CD4-positive, alpha-beta memory T cell (primary cell): ENCODE data around the gene RNASE7. TPM values are rescaled to one million over a fixed set of nuclear protein-coding genes. Genes with fewer than 3 reads are reported as not detected.

ENCODE experiments used
- CTCF ChIA-PET: fragments of 350-600 bp; sonication (Branson Sonifier 250); formaldehyde crosslinking; loops from one replicate; lab custom pipeline; 2021; ENCODE audit warnings: inconsistent platforms; ENCODE audit not compliant: partially characterized antibody; lab: Charles Lee
- POLR2A ChIA-PET: fragments of 350-600 bp; sonication (Branson Sonifier 250); formaldehyde crosslinking; loops from one replicate; lab custom pipeline; 2021; ENCODE audit not compliant: partially characterized antibody; lab: Charles Lee
- DNase-seq, 5 donors: peaks; one replicate each; pipeline versions ENCODE4 v3.0.0 to v3.0.0-alpha.2; 2020 to 2022; ENCODE audit warnings: mixed read lengths in 1 of 5
- H3K27ac ChIP-seq: one replicate; pipeline ENCODE4 v1.7.0; 2013; ENCODE audit warnings: low read depth, low read length
- H3K27me3 ChIP-seq: 2 replicates; pipeline ENCODE4 v1.7.0; 2013; ENCODE audit warnings: mild to moderate bottlenecking, low read length, moderate library complexity; ENCODE audit not compliant: insufficient read depth
- H3K36me3 ChIP-seq: 2 replicates; pipeline ENCODE4 v1.7.0; 2013; ENCODE audit warnings: mild to moderate bottlenecking, low read length, moderate library complexity; ENCODE audit not compliant: insufficient read depth
- H3K4me1 ChIP-seq: 2 replicates; pipeline ENCODE4 v1.7.0; 2013; ENCODE audit warnings: mild to moderate bottlenecking, low read length, moderate library complexity; ENCODE audit not compliant: insufficient read depth
- H3K4me3 ChIP-seq, 2 donors: one replicate each; pipeline ENCODE4 v1.7.0; 2013; ENCODE audit warnings: low read length in 2 of 2, mild to moderate bottlenecking in 1 of 2
- H3K9me3 ChIP-seq, 2 donors: one replicate each; pipeline ENCODE4 v1.7.0; 2013; ENCODE audit warnings: low read length in 2 of 2, control low read depth in 1 of 2; ENCODE audit not compliant: control insufficient read depth in 1 of 2
- H3K27ac Mint-ChIP-seq, 7 donors: one replicate each; pipeline ENCODE4 v1.8.0; 2020 to 2021; ENCODE audit warnings: mixed read lengths in 7 of 7, mild to moderate bottlenecking in 6 of 7, inconsistent platforms in 3 of 7, moderate library complexity in 3 of 7
- H3K27me3 Mint-ChIP-seq, 2 donors: one replicate each; pipeline ENCODE4 v1.8.0; 2020 to 2021; ENCODE audit warnings: mixed read lengths in 2 of 2
- H3K36me3 Mint-ChIP-seq, 2 donors: one replicate each; pipeline ENCODE4 v1.8.0; 2020 to 2021; ENCODE audit warnings: mixed read lengths in 2 of 2, inconsistent platforms in 1 of 2, mild to moderate bottlenecking in 1 of 2
- H3K4me1 Mint-ChIP-seq, 4 donors: one replicate each; pipeline ENCODE4 v1.8.0; 2020 to 2021; ENCODE audit warnings: mixed read lengths in 4 of 4, mild to moderate bottlenecking in 1 of 4
- H3K4me3 Mint-ChIP-seq, 8 donors: one replicate each; pipeline ENCODE4 v1.8.0; 2020 to 2021; ENCODE audit warnings: mixed read lengths in 8 of 8, mild to moderate bottlenecking in 7 of 8, moderate library complexity in 6 of 8, inconsistent platforms in 3 of 8
- H3K9me3 Mint-ChIP-seq, 8 donors: one replicate each; pipeline ENCODE4 v1.8.0; 2020 to 2021; ENCODE audit warnings: mixed read lengths in 8 of 8, mild to moderate bottlenecking in 5 of 8, inconsistent platforms in 3 of 8, moderate library complexity in 1 of 8
- intact Hi-C: fragments of 100-400 bp; cut with micrococcal nuclease; formaldehyde crosslinking; loops from one replicate; pipeline ENCODE4 v1.15.1; 2023
- polyA plus RNA-seq, 2 donors: library from polyadenylated mRNA; unstranded; fragments of 300-500 nt; fragmentation: Illumina TruSeq; gene quantifications; one replicate each; pipeline ENCODE4 v1.2.3, GENCODE V29; 2021
- total RNA-seq, 2 experiments: library from RNA; stranded (reverse); gene quantifications; one replicate each; pipeline ENCODE4 v1.2.3, GENCODE V29; 2021

The RNASE7 gene
- total and polyA plus RNA-seq, 4 experiments from 2014 or later, result not detected

DNA sequence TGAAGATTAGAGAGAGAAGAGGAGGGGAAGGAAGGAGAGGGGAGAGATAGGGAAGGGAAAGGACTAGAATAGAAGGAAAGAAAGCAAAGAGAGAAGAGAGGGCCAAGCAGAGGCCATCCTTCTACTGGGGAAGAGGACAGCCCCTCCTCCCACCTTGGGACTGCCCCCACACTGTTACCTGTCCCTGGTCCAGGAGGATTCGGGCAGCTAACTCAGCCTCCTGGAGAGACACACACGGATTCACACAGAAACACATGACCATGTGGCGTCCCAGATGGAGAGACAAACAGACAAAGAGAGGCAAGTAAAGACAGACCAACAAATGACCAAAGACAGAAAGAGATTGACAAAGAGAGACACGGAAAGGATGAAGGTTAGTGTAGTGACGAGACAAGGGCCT, 19.5 kb upstream of the RNASE7 start:
- intact Hi-C loops, result no loop called here
- Histone ChIP-seq H3K4me3 (no peak overlapping the region), H3K27me3 (no peaks in the 10 kb centered on the region), H3K36me3 (no peaks in the 10 kb centered on the region), H3K9me3 (no peaks in the 10 kb centered on the region), H3K27ac (no peak overlapping the region), H3K4me1 (peaks cover 20% of the 10 kb centered on the region)
- Mint-ChIP-seq H3K4me3 (peak overlapping the region; percentile 13 to 91 (median 68)), H3K36me3 (peaks cover 31 to 37% of the 10 kb centered on the region in 2 donors), H3K4me1 (peaks cover 12 to 33% (median 22%) of the 10 kb centered on the region in 4 donors), H3K9me3 (peaks cover 0 to 2% (median 0%) of the 10 kb centered on the region in 8 donors), H3K27me3 (no peaks in the 10 kb centered on the region), H3K27ac (peak overlapping the region in 3 of 7 donors; percentile 4 to 56 (median 19))
- CTCF ChIA-PET, result interaction anchor here (2.6 to 15.6 kb wide), 2 partner anchors 8 to 83 kb away, joined by 34 to 399 read pairs; partner anchors contain the start of gene TMEM253
- DNase-seq, result no peak
- POLR2A ChIA-PET, result interaction anchor here (0.9 to 2.5 kb wide), 3 partner anchors 8 to 82 kb away, joined by 3 to 18 read pairs (median 5); no protein-coding TSS in a partner anchor

DNA sequence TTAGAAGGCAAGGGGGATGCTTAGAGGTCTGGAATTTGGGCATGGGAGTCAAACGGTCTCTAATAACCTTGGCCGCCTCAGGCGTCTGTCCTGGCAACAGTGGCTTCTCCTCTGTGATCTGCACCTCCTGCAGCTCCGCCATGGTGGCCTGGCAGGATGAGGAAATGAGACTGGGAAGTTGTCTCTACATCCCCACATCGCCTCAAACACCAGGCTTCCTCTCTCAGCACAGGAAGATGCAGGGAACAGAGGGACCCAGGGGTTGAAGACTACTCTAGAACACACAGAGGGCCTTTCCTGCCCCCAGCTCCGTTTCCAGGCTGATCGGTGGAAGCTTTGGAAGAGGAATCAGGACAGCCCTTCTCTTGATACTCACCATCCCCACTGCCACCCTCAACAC, 19.0 kb upstream of the RNASE7 start:
- peak overlapping the region in 2 of 7 donors; percentile 56 to 83 for H3K27ac Mint-ChIP-seq
- no peak for DNase-seq
- H3K27me3 Mint-ChIP-seq, result no peaks in the 10 kb centered on the region
- H3K9me3 Mint-ChIP-seq, result peaks cover 0 to 2% (median 0%) of the 10 kb centered on the region in 8 donors
- intact Hi-C loops, result no loop called here
- peaks cover 31 to 32% of the 10 kb centered on the region in 2 donors for H3K36me3 Mint-ChIP-seq
- H3K4me1 Mint-ChIP-seq, result peaks cover 12 to 33% (median 22%) of the 10 kb centered on the region in 4 donors
- H3K4me1 ChIP-seq, result peaks cover 20% of the 10 kb centered on the region
- no peaks in the 10 kb centered on the region for H3K27me3 ChIP-seq
- no peak overlapping the region for H3K27ac ChIP-seq
- H3K9me3 ChIP-seq, result no peaks in the 10 kb centered on the region
- H3K4me3 Mint-ChIP-seq, result peak overlapping the region; percentile 53 to 91 (median 86)
- H3K36me3 ChIP-seq, result no peaks in the 10 kb centered on the region
- ChIA-PET POLR2A (interaction anchor here (0.7 to 2.5 kb wide), 5 partner anchors 8 to 81 kb away, joined by 3 to 18 read pairs (median 5); no protein-coding TSS in a partner anchor), CTCF (interaction anchor here (1.1 to 2.6 kb wide), 4 partner anchors 9 to 81 kb away, joined by 4 to 34 read pairs (median 6); no protein-coding TSS in a partner anchor)
- no peak overlapping the region for H3K4me3 ChIP-seq

DNA sequence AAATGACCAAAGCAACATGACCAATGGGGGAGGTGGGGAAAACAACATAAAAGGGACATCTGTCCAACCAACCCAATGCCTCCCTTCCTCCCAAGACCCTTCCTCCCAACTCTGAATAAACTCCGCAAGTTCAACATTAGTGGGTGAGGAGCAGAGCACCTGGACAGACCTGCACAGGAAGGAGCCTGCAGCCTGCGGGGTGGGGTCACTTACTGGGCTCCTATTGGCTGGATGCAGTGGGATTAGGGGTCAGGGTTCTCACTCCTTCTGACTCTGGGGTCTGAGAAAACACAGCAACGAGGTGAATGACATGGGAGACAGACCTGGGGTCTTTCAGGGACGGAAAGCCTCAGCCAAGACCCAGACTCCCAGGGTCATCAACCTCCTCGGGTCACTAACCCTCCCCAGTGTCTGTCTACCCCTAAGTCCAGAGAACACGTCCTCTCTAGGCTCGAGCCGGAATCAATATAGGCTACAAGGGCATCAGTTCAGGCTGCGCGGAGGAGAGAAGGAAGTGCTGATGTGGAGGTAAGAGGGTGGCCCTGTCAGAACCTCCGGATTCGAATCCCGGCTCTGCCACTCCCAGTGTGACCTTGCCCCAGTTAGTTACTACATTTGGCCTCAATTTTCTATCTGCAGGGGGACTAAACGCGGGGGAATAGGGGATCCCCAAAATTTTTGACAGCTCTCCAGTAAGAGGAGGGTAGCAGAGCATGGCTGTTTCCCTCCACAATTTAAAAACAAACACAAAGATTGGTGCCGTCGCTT, 18.2 kb upstream of the RNASE7 start:
- Histone ChIP-seq H3K4me1 (peaks cover 20% of the 10 kb centered on the region), H3K27me3 (no peaks in the 10 kb centered on the region), H3K36me3 (no peaks in the 10 kb centered on the region), H3K9me3 (no peaks in the 10 kb centered on the region), H3K4me3 (peak overlapping the region; percentile 69 to 77), H3K27ac (peak overlapping the region; percentile 51)
- intact Hi-C loops, result loop anchor here (2.0 kb wide), 1 partner anchor 69 kb away; no protein-coding TSS in a partner anchor
- peak overlapping the region; percentile 83 to 95 (median 91) for H3K4me3 Mint-ChIP-seq
- H3K36me3 Mint-ChIP-seq, result peaks cover 23 to 26% of the 10 kb centered on the region in 2 donors
- peaks cover 0 to 2% (median 0%) of the 10 kb centered on the region in 8 donors for H3K9me3 Mint-ChIP-seq
- ChIA-PET POLR2A (interaction anchor here (0.7 to 2.5 kb wide), 9 partner anchors 9 to 80 kb away, joined by 3 to 18 read pairs (median 4); no protein-coding TSS in a partner anchor), CTCF (interaction anchor here (1.1 to 2.6 kb wide), 5 partner anchors 10 to 81 kb away, joined by 3 to 34 read pairs (median 4); no protein-coding TSS in a partner anchor)
- H3K27me3 Mint-ChIP-seq, result no peaks in the 10 kb centered on the region
- H3K4me1 Mint-ChIP-seq, result peaks cover 12 to 33% (median 22%) of the 10 kb centered on the region in 4 donors
- peak; percentile 9 to 46 (median 23) for DNase-seq
- peak overlapping the region; percentile 77 to 92 (median 87) for H3K27ac Mint-ChIP-seq

DNA sequence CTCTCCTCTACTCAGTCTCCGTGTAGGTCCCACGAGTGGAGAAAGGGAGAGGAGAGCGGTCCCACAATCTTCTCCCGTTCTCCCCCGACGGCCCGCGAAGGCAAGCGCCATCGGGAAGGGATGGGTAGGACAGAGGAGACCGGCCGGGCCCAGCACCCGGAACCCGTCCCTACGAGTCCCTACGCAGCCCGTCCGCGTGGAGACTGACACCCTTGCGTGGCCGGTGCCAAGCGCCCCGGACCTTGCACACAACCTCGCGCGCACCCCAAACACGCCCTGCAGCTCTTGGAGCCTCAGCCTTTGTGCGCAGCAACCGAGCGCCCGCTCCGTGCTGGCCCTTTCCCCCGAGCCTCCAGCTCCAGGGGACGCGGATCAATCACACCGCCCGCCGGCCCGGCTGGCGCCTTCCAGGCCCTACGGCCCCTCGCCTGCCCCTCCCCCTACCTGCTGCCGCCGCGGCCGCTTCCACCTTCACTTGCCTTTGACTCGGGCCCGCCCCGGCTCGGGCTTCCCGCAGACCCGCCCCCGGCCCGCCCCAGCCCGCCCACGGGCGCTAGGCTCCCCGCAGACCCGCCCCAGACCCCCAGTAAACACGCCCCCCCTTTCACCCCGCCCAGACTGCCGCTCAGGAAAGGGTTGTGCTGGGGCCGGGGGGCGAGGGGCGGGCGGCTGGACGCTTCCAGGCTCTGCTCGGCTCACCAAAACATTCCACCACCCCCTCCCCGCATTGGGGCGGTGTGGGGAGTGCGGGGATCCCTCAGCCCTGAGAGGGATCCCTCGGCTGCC, 17.4 kb upstream of the RNASE7 start, which contains the start of gene NDRG2:
TSS of gene NDRG2 (minus strand) at position 477 of the 786 bp plus-strand sequence. CDS start 1,746 bp downstream, outside the sequence.
- H3K36me3 ChIP-seq, result no peaks in the 10 kb centered on the region
- CTCF ChIA-PET, result interaction anchor here (0.5 to 2.6 kb wide), 4 partner anchors 10 to 361 kb away, joined by 3 to 34 read pairs (median 4); no protein-coding TSS in a partner anchor
- no peaks in the 10 kb centered on the region for H3K27me3 ChIP-seq
- Mint-ChIP-seq H3K4me3 (peak within 1 kb of the TSS; percentile 83 to 95 (median 91)), H3K27me3 (no peaks in the 10 kb centered on the region), H3K36me3 (peaks cover 16 to 18% of the 10 kb centered on the region in 2 donors), H3K4me1 (peaks cover 12 to 33% (median 22%) of the 10 kb centered on the region in 4 donors), H3K9me3 (peaks cover 0 to 2% (median 0%) of the 10 kb centered on the region in 8 donors), H3K27ac (peak within 1 kb of the TSS; percentile 77 to 93 (median 92))
- POLR2A ChIA-PET, result interaction anchor here (0.7 to 2.5 kb wide), 6 partner anchors 10 to 79 kb away, joined by 3 to 18 read pairs (median 5); no protein-coding TSS in a partner anchor
- intact Hi-C loops, result loop anchor here (2.0 kb wide), 1 partner anchor 68 kb away; no protein-coding TSS in a partner anchor
- H3K9me3 ChIP-seq, result no peaks in the 10 kb centered on the region
- H3K27ac ChIP-seq, result peak within 1 kb of the TSS; percentile 51
- peak within 1 kb of the TSS; percentile 69 to 77 for H3K4me3 ChIP-seq
- peaks cover 20% of the 10 kb centered on the region for H3K4me1 ChIP-seq
- peak; percentile 71 to 79 (median 72) for DNase-seq

DNA sequence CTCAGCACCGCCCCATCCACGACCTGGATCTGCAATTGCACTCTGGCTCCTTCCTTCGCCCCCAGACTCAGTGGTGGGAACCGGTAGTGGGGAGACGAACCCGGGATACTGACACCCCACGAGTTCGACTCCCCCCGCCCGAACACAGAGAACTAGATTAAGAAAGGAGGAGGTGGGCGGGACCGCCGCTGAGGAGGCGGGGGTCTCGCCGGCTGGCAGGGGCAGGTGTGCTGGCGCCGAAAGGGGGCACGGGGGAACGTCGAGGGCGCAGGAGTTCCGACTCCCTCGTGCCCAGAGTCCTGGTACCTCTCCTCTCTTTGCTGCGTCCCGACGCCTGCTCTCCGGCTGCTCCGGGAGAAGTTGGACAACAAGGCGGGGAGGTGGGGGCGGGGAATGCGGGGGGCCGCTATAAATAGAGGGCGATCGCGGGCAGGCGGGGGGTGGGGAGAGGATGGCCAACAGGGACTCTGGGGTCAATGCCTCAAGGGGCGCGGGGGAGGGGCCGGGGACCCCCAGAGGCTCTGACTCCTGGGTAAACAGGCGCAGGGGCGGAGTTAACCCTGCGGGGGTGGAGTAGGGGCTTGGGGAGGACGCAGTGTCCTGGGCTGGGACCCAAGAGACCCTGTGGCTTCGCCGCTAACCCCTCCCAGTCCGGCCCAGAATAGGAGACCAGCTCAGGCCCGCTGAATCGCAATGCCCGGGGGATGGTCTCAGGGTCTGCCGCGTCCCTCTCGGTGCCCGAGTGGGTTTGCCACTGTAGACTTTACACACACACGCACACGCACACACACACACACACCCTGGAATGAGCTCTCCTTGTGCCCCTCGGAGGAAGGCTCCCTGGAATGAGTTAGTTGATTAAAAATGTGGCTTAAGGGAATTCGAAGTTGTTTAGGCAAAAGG, 16.5 kb upstream of the RNASE7 start:
- no peak for DNase-seq
- H3K27ac Mint-ChIP-seq, result peak overlapping the region; percentile 16 to 93 (median 91)
- H3K27ac ChIP-seq, result peak overlapping the region; percentile 51

More for the DNA sequence above, 16.5 kb upstream of the RNASE7 start:
- intact Hi-C loops, result loop anchor here (2.0 kb wide), 1 partner anchor 67 kb away; no protein-coding TSS in a partner anchor
- H3K4me1 ChIP-seq, result peaks cover 20% of the 10 kb centered on the region
- no peaks in the 10 kb centered on the region for H3K27me3 Mint-ChIP-seq
- no peaks in the 10 kb centered on the region for H3K27me3 ChIP-seq
- peaks cover 0 to 2% (median 0%) of the 10 kb centered on the region in 8 donors for H3K9me3 Mint-ChIP-seq
- peaks cover 12 to 33% (median 22%) of the 10 kb centered on the region in 4 donors for H3K4me1 Mint-ChIP-seq
- H3K4me3 Mint-ChIP-seq, result peak overlapping the region; percentile 83 to 95 (median 91)
- ChIA-PET CTCF (interaction anchor here (1.1 to 2.6 kb wide), 4 partner anchors 10 to 79 kb away, joined by 3 to 34 read pairs (median 8); no protein-coding TSS in a partner anchor), POLR2A (interaction anchor here (0.8 to 2.5 kb wide), 3 partner anchors 11 to 72 kb away, joined by 3 to 18 read pairs (median 3); no protein-coding TSS in a partner anchor)
- H3K4me3 ChIP-seq, result peak overlapping the region; percentile 23 to 77
- H3K36me3 ChIP-seq, result no peaks in the 10 kb centered on the region
- peaks cover 15% of the 10 kb centered on the region in 2 donors for H3K36me3 Mint-ChIP-seq
- no peaks in the 10 kb centered on the region for H3K9me3 ChIP-seq
